GM18870 (cell line): ENCODE measurements around the gene SLC13A5.

Experiments
- ATAC-seq: cut with Tn5 transposase; IDR thresholded peaks from one replicate; pipeline ENCODE4 v1.9.1; 2021; ENCODE audit warnings: moderate library complexity; ENCODE audit not compliant: unreplicated experiment

Gene SLC13A5

DNA sequence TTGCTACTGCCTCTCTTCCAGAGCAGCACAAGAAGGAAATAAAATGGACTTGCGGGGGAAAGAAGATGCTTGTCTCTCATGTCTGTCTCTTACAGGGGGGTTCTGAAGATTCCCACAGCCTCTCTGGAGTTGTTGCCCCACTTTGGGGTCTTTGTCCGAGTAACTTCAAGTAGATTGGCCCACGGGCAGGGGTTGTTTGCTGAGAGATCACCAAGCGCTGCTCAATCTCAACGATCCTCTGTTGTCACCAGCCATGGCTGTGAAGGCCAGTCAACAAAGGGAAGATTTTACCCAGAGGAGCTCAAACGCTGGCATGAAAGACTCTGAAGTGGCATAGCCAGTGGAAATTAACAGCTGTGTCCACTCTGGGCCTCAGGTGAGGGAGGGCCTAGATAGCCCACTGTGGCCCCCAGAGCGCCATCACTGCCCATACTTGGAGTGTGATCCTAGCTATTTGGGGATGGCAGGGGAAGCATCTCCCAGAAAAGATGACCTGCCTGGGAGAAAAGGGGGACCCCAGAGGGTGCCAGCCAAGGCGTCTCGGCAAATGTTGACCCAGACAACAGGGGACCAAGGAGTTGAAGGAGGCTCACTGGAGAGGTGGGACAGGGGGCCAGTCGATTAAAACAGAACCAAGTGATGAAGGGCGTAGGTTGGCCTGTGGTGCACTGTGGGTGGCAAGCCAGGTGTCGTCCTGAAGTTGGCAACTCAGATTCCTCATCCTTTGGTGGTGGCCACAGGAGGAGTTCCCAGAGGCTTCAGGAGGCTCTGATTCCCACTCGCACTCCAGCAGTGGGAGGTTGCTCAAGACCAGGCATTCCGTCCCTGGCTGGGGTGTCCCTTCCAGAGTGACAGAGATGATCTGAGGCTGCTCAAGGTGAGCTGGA lies 28.0 kb downstream of the SLC13A5 start:
- ATAC-seq, result no peak

DNA sequence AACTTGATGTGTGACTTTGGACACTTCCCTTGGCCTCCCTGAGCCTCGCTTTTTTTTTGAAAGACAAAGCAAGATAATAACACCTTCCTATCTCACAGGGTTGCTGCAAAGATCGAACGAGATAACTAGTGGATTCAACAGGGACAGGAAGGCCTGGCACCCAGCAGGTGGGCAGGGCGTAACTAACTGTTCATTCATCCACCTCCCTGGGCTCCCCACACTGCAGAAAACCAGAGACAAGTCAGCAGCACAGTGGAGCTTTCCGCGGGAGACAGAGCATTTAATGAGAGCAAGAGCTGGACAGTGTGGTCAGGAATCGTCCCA lies 28.7 kb downstream of the SLC13A5 start:
- ATAC-seq, result no peak

GRCh38 chr17:6683730-6684459 lies 29.3 kb downstream of the SLC13A5 start:
- no peak for ATAC-seq

GRCh38 chr17:6683081-6683684 lies 30.0 kb downstream of the SLC13A5 start:
- no peak for ATAC-seq

DNA sequence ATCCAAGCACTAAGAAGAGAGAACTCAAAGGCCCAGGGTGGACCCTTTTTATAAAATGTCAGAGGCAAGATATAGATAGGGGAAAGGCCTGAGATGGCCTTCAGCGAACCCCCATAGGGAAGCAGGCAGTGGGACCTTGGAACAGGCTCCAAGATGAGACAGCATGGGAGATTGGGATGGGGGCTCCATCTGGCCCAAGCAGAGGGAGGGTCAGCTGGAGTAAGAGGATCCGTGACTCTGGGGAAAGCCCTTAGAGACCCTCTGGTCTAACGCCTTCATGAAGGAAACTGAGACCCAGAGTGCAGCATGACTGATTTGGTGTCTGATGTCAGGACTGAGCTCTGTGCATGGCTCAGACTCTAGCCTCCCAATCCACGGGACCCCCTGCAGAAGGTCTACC lies 30.8 kb downstream of the SLC13A5 start:
- no peak for ATAC-seq

- ATAC-seq, result no peak
These were observed 31.5 kb downstream of the SLC13A5 start for GRCh38 chr17:6681671-6682070.

GRCh38 chr17:6681176-6681575 lies 32.0 kb downstream of the SLC13A5 start:
- no peak for ATAC-seq

DNA sequence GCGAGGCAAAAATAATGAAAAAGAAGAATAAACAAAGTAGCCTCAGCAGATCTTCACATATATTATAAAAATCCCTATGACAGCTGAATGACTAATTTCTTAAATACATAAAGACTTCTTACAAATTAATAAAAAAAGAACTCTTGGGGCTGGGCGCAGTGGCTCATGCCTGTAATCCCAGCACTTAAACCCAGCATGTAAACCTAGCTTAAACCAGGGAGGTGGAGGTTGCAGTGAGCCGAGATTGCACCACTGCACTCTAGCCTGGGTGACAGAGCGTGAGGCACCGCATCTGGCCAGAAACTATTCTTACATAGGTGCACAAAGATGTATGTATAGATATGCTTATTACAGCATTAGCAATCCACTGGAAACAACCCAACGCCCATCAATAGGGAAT lies 33.9 kb downstream of the SLC13A5 start:
- ATAC-seq, result no peak

- ATAC-seq, result no peak
These were observed 35.2 kb downstream of the SLC13A5 start for GRCh38 chr17:6677946-6678345.

GRCh38 chr17:6677158-6677831 lies 35.9 kb downstream of the SLC13A5 start:
- no peak for ATAC-seq

- ATAC-seq, result no peak
These were observed 36.4 kb downstream of the SLC13A5 start for GRCh38 chr17:6676802-6677157.

DNA sequence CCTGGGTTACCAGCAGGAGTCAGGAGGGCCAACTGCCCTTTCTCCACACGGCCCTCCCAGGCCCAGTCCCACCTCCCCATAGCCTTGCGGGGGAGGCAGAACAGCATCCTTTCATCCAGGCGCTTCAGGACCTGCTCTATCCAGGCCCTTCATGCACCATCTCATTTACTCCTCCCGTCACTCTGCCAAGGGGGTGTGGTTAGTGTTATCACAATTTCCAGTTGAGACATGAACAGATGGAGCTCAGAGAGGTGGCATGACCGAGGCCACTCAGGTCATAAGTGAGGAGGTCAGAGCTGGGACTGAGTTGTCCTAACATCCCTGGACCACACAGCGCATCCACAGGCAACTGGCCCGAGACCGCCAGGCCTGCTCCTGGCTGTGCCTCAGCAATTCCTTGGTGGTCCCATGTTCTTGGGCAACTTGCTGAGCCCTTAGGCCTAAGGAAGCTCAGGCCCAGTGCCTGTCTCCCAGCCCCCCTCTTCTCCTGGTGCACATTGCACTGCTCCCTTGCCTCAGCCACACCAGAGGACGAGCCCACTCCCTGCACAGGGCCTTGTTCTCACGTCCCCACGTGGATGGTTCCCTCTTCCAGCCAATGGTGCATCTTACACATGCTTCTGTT lies 37.9 kb downstream of the SLC13A5 start:
- ATAC-seq, result no peak

- no peak for ATAC-seq
These were observed 38.6 kb downstream of the SLC13A5 start for GRCh38 chr17:6674586-6674985.

DNA sequence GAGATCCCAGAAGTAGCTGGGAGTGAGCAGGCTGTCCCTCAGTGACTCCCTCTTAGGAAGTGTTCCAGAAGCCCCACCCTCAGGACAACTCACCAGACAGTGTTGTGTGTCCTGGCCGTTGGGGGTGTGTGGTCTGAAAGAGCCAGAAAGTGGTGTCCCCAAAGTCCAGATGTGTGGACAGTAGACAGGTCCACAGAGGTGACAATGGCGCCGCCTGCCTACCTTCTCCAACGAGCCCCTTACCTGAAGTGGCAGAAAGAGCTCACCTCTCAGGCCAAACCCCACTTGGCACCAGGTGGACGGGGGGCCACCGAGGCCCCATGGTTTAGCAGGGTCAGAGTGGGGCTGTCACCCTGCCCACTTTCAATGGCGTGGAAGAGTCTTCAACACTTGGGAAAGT lies 41.7 kb downstream of the SLC13A5 start:
- ATAC-seq, result no peak

DNA sequence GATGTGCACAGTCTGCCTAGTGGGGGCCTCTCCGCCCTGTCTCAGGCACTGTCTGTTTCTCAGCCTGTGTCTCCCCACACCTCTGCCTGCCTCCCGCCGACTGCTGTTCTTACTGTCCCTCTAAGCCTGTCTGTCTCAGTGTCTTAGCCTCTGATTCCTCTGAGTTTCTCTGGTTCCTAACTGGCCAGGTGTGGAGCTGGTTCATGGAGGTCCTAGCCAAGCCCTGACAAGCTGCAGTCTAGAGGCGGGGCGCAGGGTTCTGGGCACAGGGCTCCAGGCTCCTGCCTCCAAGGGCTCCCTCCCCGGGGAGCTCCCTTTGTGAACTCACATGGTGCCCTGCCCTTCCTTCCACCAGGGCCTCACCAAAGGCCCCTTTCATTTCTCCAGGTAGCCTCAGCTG lies 42.2 kb downstream of the SLC13A5 start:
- no peak for ATAC-seq

DNA sequence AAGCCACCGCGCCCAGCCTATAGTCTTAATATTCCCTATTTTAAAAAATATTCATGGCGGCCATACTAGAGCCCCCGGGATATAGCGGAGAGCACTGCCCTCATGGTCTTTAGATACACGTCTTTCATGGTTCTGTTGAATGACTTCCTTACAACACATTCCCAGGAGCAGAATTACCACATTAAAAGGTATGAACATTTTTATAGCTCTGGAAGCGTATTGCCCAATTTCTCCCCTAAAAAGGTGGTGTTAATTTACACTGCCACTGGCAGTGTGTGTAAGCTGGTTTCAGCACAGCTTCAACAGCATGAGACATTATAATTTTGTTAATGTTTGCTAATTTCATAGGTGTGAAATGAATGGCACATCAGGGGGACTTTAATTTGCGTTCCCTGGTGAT lies 42.6 kb downstream of the SLC13A5 start:
- ATAC-seq, result no peak

- ATAC-seq, result no peak
These were observed 43.5 kb downstream of the SLC13A5 start for GRCh38 chr17:6669479-6670212.

GRCh38 chr17:6668727-6669425 lies 44.3 kb downstream of the SLC13A5 start:
- ATAC-seq, result no peak

DNA sequence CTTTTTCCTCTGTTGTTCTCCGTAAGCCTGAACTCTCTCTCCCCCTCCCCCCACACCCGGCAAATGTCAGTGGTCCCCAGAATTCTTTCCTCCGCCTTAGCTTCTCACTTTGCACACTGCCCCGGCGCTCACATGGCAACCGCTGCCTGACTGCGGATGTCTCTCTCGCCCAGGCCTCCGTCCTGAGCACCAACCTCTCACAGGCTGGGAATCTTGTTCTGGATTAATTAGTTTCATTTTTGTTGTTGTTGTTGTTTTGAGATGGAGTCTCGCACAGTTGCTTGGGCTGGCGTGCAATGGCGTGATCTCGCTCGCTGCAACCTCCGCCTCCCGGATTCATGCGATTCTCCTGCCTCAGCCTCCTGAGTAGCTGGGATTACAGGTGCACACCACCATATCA lies 45.0 kb downstream of the SLC13A5 start:
- ATAC-seq, result no peak

GRCh38 chr17:6667516-6667915 lies 45.7 kb downstream of the SLC13A5 start:
- no peak for ATAC-seq
